NB4 (cell line): ENCODE data around the gene TRIO.

ENCODE experiments used
- DNase-seq: peaks from one replicate; pipeline ENCODE4 v3.0.0; 2010; ENCODE audit warnings: low read depth
- H3K4me3 ChIP-seq: one replicate; pipeline ENCODE4 v1.5.1; 2011; ENCODE audit warnings: mild to moderate bottlenecking, low read depth, low read length, moderate library complexity
- CTCF ChIP-seq: IDR thresholded peaks from one replicate; pipeline ENCODE4 v1.5.1; 2012; ENCODE audit warnings: low read depth, low read length
- MAX ChIP-seq: IDR thresholded peaks from 2 replicates; pipeline ENCODE4 v1.6.1; 2011; ENCODE audit warnings: low read depth, low read length
- MYC ChIP-seq: IDR thresholded peaks from 2 replicates; pipeline ENCODE4 v1.6.1; 2011; ENCODE audit warnings: low read depth, low read length
- POLR2A ChIP-seq: IDR thresholded peaks from 2 replicates; pipeline ENCODE4 v1.6.1; 2011; ENCODE audit warnings: mild to moderate bottlenecking; ENCODE audit not compliant: insufficient read length; ENCODE audit errors: extremely low read depth

TRIO gene

GRCh38 chr5:14460844-14461398 is 317.8 kb downstream of the TRIO start:
- TF ChIP-seq MAX, result no peak
- no peak for TF ChIP-seq CTCF
- DNase-seq, result no peak
- no peak overlapping the region for H3K4me3 ChIP-seq

GRCh38 chr5:14462681-14463080 is 319.5 kb downstream of the TRIO start:
- DNase-seq, result no peak
- TF ChIP-seq MYC, result no peak
- TF ChIP-seq MAX, result no peak
- no peak for TF ChIP-seq CTCF
- no peak for TF ChIP-seq POLR2A
- H3K4me3 ChIP-seq, result no peak overlapping the region

- peak; percentile 73 for DNase-seq
- TF ChIP-seq MAX, result 0 out of 2 replicates have a peak, but pooled peaks have one; percentile 13
- no peak for TF ChIP-seq CTCF
- TF ChIP-seq POLR2A, result no peak
- TF ChIP-seq MYC, result no peak
- no peak overlapping the region for H3K4me3 ChIP-seq
Observed at GRCh38 chr5:14463629-14464028, 320.5 kb downstream of the TRIO start.

GRCh38 chr5:14464096-14464495 is 321.0 kb downstream of the TRIO start:
- H3K4me3 ChIP-seq, result no peak overlapping the region
- TF ChIP-seq MYC, result no peak
- no peak for TF ChIP-seq MAX
- no peak for TF ChIP-seq CTCF
- no peak for TF ChIP-seq POLR2A
- peak; percentile 6 for DNase-seq

- no peak overlapping the region for H3K4me3 ChIP-seq
- no peak for TF ChIP-seq MAX
- no peak for DNase-seq
Observed at GRCh38 chr5:14464671-14465070, 321.5 kb downstream of the TRIO start.

- no peak for TF ChIP-seq CTCF
- TF ChIP-seq MYC, result no peak
- no peak for TF ChIP-seq MAX
- TF ChIP-seq POLR2A, result no peak
- no peak for DNase-seq
- no peak overlapping the region for H3K4me3 ChIP-seq
Observed at GRCh38 chr5:14465116-14465515, 322.0 kb downstream of the TRIO start.
